H1 (cell line): ENCODE data around the gene TAS1R3. TPM values are rescaled to one million over a fixed set of nuclear protein-coding genes. Genes with fewer than 3 reads are reported as not detected.

Source experiments
- CTCF ChIA-PET: fragments of 300-600 bp; sonication (Branson Sonifier 250); formaldehyde crosslinking; loops from one replicate; lab custom pipeline; 2021; ENCODE audit not compliant: partially characterized antibody; lab: Charles Lee
- POLR2A ChIA-PET: fragments of 300-600 bp; sonication (Branson Sonifier 250); formaldehyde crosslinking; loops from one replicate; lab custom pipeline; 2021; ENCODE audit warnings: inconsistent platforms; ENCODE audit not compliant: partially characterized antibody; lab: Charles Lee
- DNase-seq, 2 experiments: peaks; one replicate each; pipeline versions ENCODE4 v3.0.0 to v3.0.0-alpha.2; 2010 to 2022; ENCODE audit warnings: low spot score in 2 of 2, low read depth in 1 of 2, mixed read lengths in 1 of 2
- FAIRE-seq: peaks from 2 replicates; lab custom pipeline; 2011; peaks lifted over from hg19 to GRCh38; lab: Jason Lieb, UNC
- H2AFZ ChIP-seq: 2 replicates; pipeline ENCODE4 v1.8.1; 2012; ENCODE audit warnings: low read length, inconsistent platforms
- H2AK5ac ChIP-seq: 2 replicates; pipeline ENCODE4 v1.6.1; 2013; ENCODE audit warnings: low read depth, low read length
- H2BK120ac ChIP-seq: replicated peaks from 2 replicates; pipeline ENCODE3; 2013; ENCODE audit warnings: low read depth, low read length, inconsistent platforms
- H2BK12ac ChIP-seq: 2 replicates; pipeline ENCODE4 v1.6.1; 2013; ENCODE audit warnings: low read depth, low read length
- H2BK15ac ChIP-seq: 2 replicates; pipeline ENCODE4 v1.6.1; 2013; ENCODE audit warnings: low read length
- H2BK20ac ChIP-seq: 2 replicates; pipeline ENCODE4 v1.6.1; 2013; ENCODE audit warnings: low read length
- H2BK5ac ChIP-seq: 2 replicates; pipeline ENCODE4 v1.6.1; 2013; ENCODE audit warnings: low read depth, low read length
- H3K14ac ChIP-seq: 2 replicates; pipeline ENCODE4 v1.6.1; 2013; ENCODE audit warnings: inconsistent platforms; ENCODE audit not compliant: insufficient read length
- H3K18ac ChIP-seq: 2 replicates; pipeline ENCODE4 v1.6.1; 2013; ENCODE audit warnings: low read length; ENCODE audit errors: extremely low read depth
- H3K23ac ChIP-seq: 2 replicates; pipeline ENCODE4 v1.6.1; 2013; ENCODE audit warnings: inconsistent platforms; ENCODE audit not compliant: insufficient read length
- H3K23me2 ChIP-seq: 2 replicates; pipeline ENCODE4 v1.6.1; 2013; ENCODE audit warnings: low read depth, low read length
- H3K27ac ChIP-seq: 2 replicates; pipeline ENCODE4 v1.6.1; 2011; ENCODE audit warnings: low read depth, low read length, inconsistent platforms
- H3K27me3 ChIP-seq, 4 experiments: replicated peaks in 1 of 4; 1 replicate in 1 of 4; 2 replicates in 3 of 4; pipeline versions ENCODE4 v1.6.1 to v1.8.1; 2011 to 2013; ENCODE audit warnings: low read length in 3 of 4, mild to moderate bottlenecking in 3 of 4, inconsistent platforms in 2 of 4, mixed read lengths in 2 of 4, moderate library complexity in 1 of 4; ENCODE audit not compliant: control insufficient read depth in 3 of 4, insufficient read depth in 3 of 4; ENCODE audit errors: extremely low read depth in 1 of 4
- H3K36me3 ChIP-seq, 4 experiments: 2 replicates each; pipeline versions ENCODE4 v1.6.1 to v1.8.1; 2011 to 2013; ENCODE audit warnings: mild to moderate bottlenecking in 4 of 4, low read length in 3 of 4, moderate library complexity in 2 of 4, control low read depth in 1 of 4, inconsistent platforms in 1 of 4; ENCODE audit not compliant: insufficient read depth in 4 of 4, control insufficient read depth in 2 of 4
- H3K4ac ChIP-seq: replicated peaks from 2 replicates; pipeline ENCODE3; 2013; ENCODE audit warnings: low read length, low read depth, mixed read lengths, inconsistent platforms; ENCODE audit not compliant: insufficient read length
- H3K4me1 ChIP-seq, 4 experiments: replicated peaks in 1 of 4; 1 replicate in 1 of 4; 2 replicates in 3 of 4; pipeline versions ENCODE4 v1.6.1 to v1.8.1; 2011 to 2013; ENCODE audit warnings: low read length in 3 of 4, inconsistent platforms in 2 of 4, mixed read lengths in 1 of 4; ENCODE audit not compliant: insufficient read depth in 4 of 4, control insufficient read depth in 3 of 4
- H3K4me2 ChIP-seq, 2 experiments: 2 replicates each; pipeline versions ENCODE4 v1.6.1 to v1.8.1; 2011 to 2013; ENCODE audit warnings: low read depth in 2 of 2, low read length in 2 of 2, control low read depth in 1 of 2, inconsistent platforms in 1 of 2, mild to moderate bottlenecking in 1 of 2; ENCODE audit not compliant: insufficient read depth in 1 of 2
- H3K4me3 ChIP-seq, 4 experiments: fragments of 200-600, 300-600 bp in 1 of 4; sonication (generic), shearing (Covaris generic), sonication (Bioruptor Twin) in 1 of 4; 2 replicates each; pipeline versions ENCODE4 v1.5.1 to v1.8.1; 2011 to 2016; ENCODE audit warnings: low read length in 4 of 4, low read depth in 3 of 4, control low read depth in 2 of 4, inconsistent platforms in 2 of 4, mild to moderate bottlenecking in 2 of 4, mixed read lengths in 1 of 4, moderate library complexity in 1 of 4; ENCODE audit not compliant: insufficient read depth in 2 of 4; ENCODE audit errors: extremely low read depth in 1 of 4
- H3K56ac ChIP-seq: replicated peaks from 2 replicates; pipeline ENCODE3; 2013; ENCODE audit warnings: low read depth, mild to moderate bottlenecking, mixed read lengths, low read length, inconsistent platforms; ENCODE audit not compliant: insufficient read length
- H3K79me1 ChIP-seq: 2 replicates; pipeline ENCODE4 v1.6.1; 2013; ENCODE audit warnings: low read depth, low read length, control low read depth
- H3K79me2 ChIP-seq, 2 experiments: 2 replicates each; pipeline versions ENCODE4 v1.6.1 to v1.8.1; 2012 to 2013; ENCODE audit warnings: low read length in 2 of 2, mild to moderate bottlenecking in 2 of 2, inconsistent platforms in 1 of 2; ENCODE audit not compliant: insufficient read depth in 2 of 2, control insufficient read depth in 1 of 2
- H3K9ac ChIP-seq, 4 experiments: replicated peaks in 1 of 4; 1 replicate in 1 of 4; 2 replicates in 3 of 4; pipeline versions ENCODE4 v1.6.1 to v1.8.1; 2011 to 2013; ENCODE audit warnings: low read depth in 3 of 4, low read length in 3 of 4, control low read depth in 2 of 4, mild to moderate bottlenecking in 2 of 4, moderate library complexity in 2 of 4, inconsistent platforms in 1 of 4; ENCODE audit errors: extremely low read depth in 1 of 4
- H3K9me3 ChIP-seq, 2 experiments: 2 replicates each; pipeline versions ENCODE4 v1.6.1 to v1.8.1; 2012 to 2013; ENCODE audit warnings: mild to moderate bottlenecking in 2 of 2, moderate library complexity in 2 of 2, control low read depth in 1 of 2, inconsistent platforms in 1 of 2, low read depth in 1 of 2, low read length in 1 of 2, mixed read lengths in 1 of 2; ENCODE audit not compliant: insufficient read depth in 2 of 2
- H4K20me1 ChIP-seq, 2 experiments: replicated peaks in 1 of 2; 2 replicates each; pipeline versions ENCODE3 to v1.8.1; 2011 to 2013; ENCODE audit warnings: inconsistent platforms in 2 of 2, low read length in 2 of 2, mild to moderate bottlenecking in 1 of 2; ENCODE audit not compliant: insufficient read depth in 2 of 2, control insufficient read depth in 1 of 2
- H4K5ac ChIP-seq: 2 replicates; pipeline ENCODE4 v1.6.1; 2013; ENCODE audit warnings: low read length, low read depth, mixed read lengths, inconsistent platforms; ENCODE audit not compliant: insufficient read length
- H4K8ac ChIP-seq: 2 replicates; pipeline ENCODE4 v1.8.0; 2013; ENCODE audit warnings: mild to moderate bottlenecking, moderate library complexity, low read length, inconsistent platforms; ENCODE audit not compliant: insufficient read depth; ENCODE audit errors: extremely low read depth
- H4K91ac ChIP-seq: replicated peaks from 2 replicates; pipeline ENCODE3; 2013; ENCODE audit warnings: low read length, mixed read lengths, inconsistent platforms; ENCODE audit not compliant: insufficient read length
- SP2 ChIP-seq: IDR thresholded peaks from 2 replicates; pipeline ENCODE4 v1.6.1; 2012; ENCODE audit warnings: mild to moderate bottlenecking, low read length, inconsistent platforms
- WGBS, 2 experiments: shearing (Covaris generic) in 1 of 2; methylation state at CpG; one replicate each; pipeline versions ENCODE4 v1.1.6 to v1.1.7; 2013 to 2015; ENCODE audit warnings: low lambda C conversion rate in 2 of 2, mixed read lengths in 2 of 2, inconsistent platforms in 1 of 2, low coverage in 1 of 2, missing lambda C conversion rate in 1 of 2; ENCODE audit not compliant: insufficient replicate concordance in 2 of 2, insufficient coverage in 1 of 2, insufficient read length in 1 of 2; ENCODE audit errors: extremely low coverage in 1 of 2, missing lambda C conversion rate in 1 of 2; 5-methylcytosine and 5-hydroxymethylcytosine counted together
- polyA plus RNA-seq, 7 experiments: library from polyadenylated mRNA; depleted of rRNA in 3 of 7; stranded (reverse) in 5 of 7; unstranded in 2 of 7; fragments of >200 nt in 5 of 7; fragments of 200-250 nt in 2 of 7; gene quantifications; 1 replicate in 5 of 7; 2 replicates in 1 of 7; 4 replicates in 1 of 7; pipeline versions ENCODE4 v1.2.1 to v1.2.3, GENCODE V29; 2011 to 2013; ENCODE audit warnings: missing spikeins in 2 of 7, mixed read lengths in 2 of 7
- total RNA-seq: library from RNA; stranded (reverse); fragmentation: NEBNext Ultra II Directional; extraction: Animal tissue kit (Norgen Biotek cat#: 25700); gene quantifications from 2 replicates; pipeline ENCODE4 v1.2.1, GENCODE V29; 2021

Gene TAS1R3
- total and polyA plus RNA-seq, 2 of the 8 experiments (the other 6 are each of a cell fraction or from before 2014, with no cell fraction given) = 0.03 to 0.19 TPM

DNA sequence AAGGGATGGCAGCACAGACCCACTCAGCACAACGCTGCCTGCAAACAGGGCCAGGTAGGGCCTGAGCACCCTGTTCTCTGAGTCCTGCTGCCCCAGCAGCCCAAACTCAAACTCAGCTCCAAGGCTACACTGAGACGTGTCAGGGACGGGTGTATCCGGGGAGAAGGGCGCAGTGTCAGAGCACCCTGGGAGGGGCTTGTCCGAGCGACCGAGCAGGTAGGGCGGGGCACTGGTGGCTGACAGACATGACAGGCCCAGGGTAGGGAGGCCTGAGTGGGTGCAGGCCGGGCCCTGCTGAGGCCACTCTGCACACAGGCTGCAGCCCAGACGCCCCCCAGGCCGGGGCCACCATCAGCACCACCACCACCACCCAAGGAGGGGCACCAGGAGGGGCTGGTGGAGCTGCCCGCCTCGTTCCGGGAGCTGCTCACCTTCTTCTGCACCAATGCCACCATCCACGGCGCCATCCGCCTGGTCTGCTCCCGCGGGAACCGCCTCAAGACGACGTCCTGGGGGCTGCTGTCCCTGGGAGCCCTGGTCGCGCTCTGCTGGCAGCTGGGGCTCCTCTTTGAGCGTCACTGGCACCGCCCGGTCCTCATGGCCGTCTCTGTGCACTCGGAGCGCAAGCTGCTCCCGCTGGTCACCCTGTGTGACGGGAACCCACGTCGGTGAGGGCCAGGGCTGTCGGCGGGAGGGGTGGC is 45.3 kb upstream of the TAS1R3 start:
- H2BK15ac ChIP-seq = peak overlapping the region; percentile 46; the same call in 1 of the 2 replicates
- no peak overlapping the region for H3K18ac ChIP-seq
- no peak overlapping the region; the same call in 1 of the 2 replicates for H3K27ac ChIP-seq
- no peak overlapping the region for H3K4me3 ChIP-seq
- no peak overlapping the region for H3K4ac ChIP-seq
- no peak overlapping the region for H2BK5ac ChIP-seq
- H2BK120ac ChIP-seq = no peak overlapping the region
- ChIA-PET POLR2A (interaction anchor here (0.9 to 2.6 kb wide), 3 partner anchors 11 to 44 kb away, joined by 3 to 12 read pairs (median 4); partner anchors contain the start of gene UBE2J2), CTCF (interaction anchor here (1.0 to 1.8 kb wide), 9 partner anchors 9 to 163 kb away, joined by 3 to 5 read pairs (median 4); no protein-coding TSS in a partner anchor)
- no peak for FAIRE-seq
- no peak overlapping the region for H2BK20ac ChIP-seq
- no peak overlapping the region for H3K4me2 ChIP-seq
- H2AFZ ChIP-seq = no peak overlapping the region
- H3K56ac ChIP-seq = no peak overlapping the region
- no peak for TF ChIP-seq SP2
- no peaks in the 10 kb centered on the region for H3K27me3 ChIP-seq
- H2AK5ac ChIP-seq = no peak overlapping the region
- no peak overlapping the region for H3K9ac ChIP-seq
- no peak overlapping the region for H3K23ac ChIP-seq
- 88% methylated on average over 35 of the region's 37 CpGs; no CpG with 5 or more reads in 1 of the 2 experiments for WGBS, 2 experiments
- H3K4me1 ChIP-seq = peaks cover 0 to 2% (median under 1%) of the 10 kb centered on the region in 4 experiments; a peak in 1 of 7 replicates
- H4K5ac ChIP-seq = no peak overlapping the region
- H4K91ac ChIP-seq = peak overlapping the region; percentile 65
- no peaks in the 10 kb centered on the region for H3K23me2 ChIP-seq
- H4K20me1 ChIP-seq = no peaks in the 10 kb centered on the region
- peak overlapping the region; percentile 79 for H4K8ac ChIP-seq
- H3K79me1 ChIP-seq = no peaks in the 10 kb centered on the region
- H3K14ac ChIP-seq = no peak overlapping the region
- no peaks in the 10 kb centered on the region for H3K36me3 ChIP-seq
- no peaks in the 10 kb centered on the region for H3K79me2 ChIP-seq
- H3K9me3 ChIP-seq = peaks cover 0 to 2% of the 10 kb centered on the region in 2 experiments; a peak in 1 of 4 replicates
- no peak overlapping the region for H2BK12ac ChIP-seq
- DNase-seq = no peak
